Pulmonary artery endothelial cell (primary cell): ENCODE measurements around the gene ERCC4. TPM values are rescaled to one million over a fixed set of nuclear protein-coding genes. Genes with fewer than 3 reads are reported as not detected.

Experiments used
- DNase-seq: peaks from one replicate; pipeline ENCODE4 v3.0.0-alpha.2; 2011; ENCODE audit warnings: low read depth, low spot score
- total RNA-seq: library from RNA; depleted of rRNA; stranded (reverse); fragments of >200 nt; gene quantifications from 2 replicates; pipeline ENCODE4 v1.2.3, GENCODE V29; 2014

The ERCC4 gene
- total RNA-seq, 1 donor from 2014 or later, result 9.7 TPM

DNA sequence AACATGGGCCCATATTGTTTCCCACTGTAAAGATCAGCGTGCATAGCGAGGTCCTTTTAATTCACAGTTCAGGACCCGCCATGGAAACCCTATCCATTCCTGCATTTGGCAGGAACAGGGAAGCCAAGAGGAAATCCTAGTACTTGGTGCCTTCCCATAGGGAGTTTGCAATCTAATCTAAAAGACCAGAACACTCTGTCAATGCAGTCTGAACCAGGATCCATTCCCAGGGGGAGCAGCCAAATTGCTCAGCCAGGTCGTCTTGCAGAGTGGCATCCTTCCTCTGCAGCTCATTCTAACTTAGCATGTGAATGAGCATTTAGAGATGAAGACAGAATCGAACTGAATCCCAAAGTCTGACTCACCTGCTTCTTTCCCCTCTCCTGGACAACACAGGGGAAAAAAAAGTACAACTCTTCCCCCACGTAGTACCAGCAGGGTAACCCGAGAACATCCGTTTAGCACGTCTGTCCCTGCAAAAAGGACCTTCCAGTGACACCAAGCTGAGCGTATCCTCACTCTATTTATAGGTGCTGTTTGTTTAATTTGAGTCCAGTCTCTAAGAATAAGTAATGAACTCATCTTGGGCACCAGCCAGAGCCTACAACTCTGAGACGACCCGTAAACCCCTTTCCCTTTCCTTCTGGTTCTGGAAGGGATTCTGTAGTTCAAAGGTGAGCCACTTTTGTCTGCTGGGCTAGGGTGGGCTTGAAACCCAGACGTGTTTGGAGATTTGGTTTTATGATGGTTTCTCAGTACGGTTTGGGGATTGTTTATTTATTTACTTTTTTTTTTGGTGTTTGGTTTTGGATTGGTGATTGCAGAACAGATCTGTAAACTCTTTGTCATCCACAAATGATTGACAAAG, 74.5 kb downstream of the ERCC4 start:
- no peak for DNase-seq

- no peak for DNase-seq
Measured at GRCh38 chr16:13995194-13995593, 75.2 kb downstream of the ERCC4 start.

DNA sequence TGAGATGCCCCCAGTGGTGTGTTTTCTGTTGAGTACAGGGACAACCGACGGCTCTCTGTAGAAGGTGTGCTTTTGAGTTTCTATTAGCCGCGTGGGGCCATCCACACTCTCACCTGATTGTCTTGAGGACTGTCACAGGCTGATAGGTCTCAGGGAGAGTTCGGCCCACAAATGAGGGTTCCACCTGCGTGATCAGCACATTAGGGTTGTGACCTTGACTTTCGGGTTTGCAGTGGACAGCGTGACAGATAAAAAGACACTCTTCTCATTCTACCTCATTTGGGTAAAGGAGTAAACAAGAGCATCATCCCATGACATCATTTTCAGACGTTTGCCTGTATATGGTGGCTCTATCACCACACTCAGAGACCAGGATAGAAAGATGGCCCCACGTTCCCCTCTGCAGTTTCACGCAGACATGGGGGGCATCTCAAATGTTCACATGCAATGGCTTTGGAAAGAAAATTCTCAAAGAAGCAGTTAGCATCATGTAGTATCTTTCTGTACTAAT, 76.9 kb downstream of the ERCC4 start:
- DNase-seq, result no peak

DNA sequence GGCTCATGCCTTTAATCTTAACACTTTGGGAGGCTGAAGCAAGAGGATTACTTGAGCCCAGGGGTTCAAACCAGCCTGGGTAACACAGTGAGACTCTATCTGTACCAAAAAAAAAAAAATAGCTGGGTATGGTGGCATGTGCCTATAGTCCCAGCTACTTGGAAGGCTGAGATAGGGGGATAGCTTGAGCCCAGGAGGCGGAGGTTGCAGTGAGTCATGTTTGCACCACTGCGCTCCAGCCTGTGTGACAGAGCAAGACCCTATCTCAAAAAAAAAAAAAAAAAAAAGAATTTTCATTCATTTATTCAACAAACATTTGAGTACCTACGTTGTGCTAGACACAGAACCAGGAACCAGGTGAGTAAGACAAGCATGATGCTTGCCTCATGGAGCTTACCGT, 77.6 kb downstream of the ERCC4 start:
- DNase-seq, result no peak

GRCh38 chr16:13997933-13998332, 78.0 kb downstream of the ERCC4 start:
- DNase-seq, result no peak

DNA sequence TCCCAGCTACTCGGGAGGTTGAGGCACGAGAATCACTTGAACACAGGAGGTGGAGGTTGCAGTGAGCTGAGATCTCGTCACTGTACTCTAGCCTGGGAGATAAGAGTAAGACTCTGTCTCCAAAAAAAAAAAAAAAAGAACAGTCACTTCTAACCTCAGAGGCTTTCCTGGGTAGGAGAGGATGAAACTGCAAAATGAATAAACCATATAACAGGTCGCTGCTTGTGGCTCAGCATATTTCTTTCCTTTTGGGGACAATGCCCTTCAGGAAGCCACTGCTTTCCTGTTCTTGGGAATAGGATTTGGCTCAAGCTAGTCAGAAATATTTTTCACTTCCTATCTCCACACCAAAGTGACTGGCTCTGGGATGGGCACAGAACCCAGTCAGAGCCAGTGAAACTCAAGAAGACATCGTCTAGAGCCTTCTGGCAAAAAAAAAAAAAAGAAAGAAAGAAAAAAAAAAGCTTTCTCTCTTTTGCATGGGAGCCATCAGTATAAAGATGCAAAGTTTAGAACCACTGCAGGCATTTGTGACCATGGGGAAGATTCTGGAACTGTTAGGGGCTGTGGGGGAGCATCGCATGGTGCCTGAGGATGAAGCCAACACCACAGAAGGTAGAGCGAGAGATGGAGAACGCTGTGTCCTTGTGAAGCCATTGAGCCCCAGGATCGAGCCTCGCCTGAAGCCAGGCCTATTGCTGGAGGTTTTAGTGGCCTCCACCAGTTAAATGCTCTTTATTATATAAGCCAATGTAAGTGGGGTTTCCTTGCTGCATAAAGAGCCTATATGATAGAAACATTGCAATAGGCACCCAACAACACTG, 79.3 kb downstream of the ERCC4 start:
- no peak for DNase-seq

DNA sequence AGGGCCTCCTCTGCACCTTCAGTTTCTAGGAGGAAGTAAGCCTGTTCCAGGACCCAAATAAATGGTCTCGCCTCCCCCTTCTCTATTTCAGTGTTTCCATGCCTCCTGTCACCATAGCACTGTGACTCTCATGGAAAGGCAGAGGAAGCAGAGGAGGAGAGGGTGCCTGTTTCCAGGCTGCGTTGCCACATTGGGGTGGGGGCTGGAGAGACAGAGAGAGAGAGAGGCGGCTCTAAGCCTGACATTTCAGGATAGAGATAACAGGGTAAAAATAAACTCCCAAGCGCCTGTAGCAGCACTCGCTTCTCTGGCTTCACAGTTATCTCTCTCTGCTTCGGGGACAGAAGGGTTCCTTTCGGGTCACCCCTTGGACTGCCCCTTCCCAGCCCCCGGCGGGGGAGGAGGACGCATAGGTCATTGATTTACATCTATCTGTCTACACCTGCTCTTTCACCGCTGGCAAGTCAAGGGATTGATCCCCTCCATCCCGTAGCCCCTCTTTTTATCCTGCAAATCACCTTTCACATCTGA, 80.0 kb downstream of the ERCC4 start:
- DNase-seq, result no peak

GRCh38 chr16:14001521-14001920, 81.6 kb downstream of the ERCC4 start:
- no peak for DNase-seq

Other genes starting within 250 kb of the ERCC4 start
- gene MRTFB, start 151.2 kb downstream of the ERCC4 start, total RNA-seq, result 11.1 and 14.9 TPM in 2 replicates